SK-N-SH (cell line): ENCODE results near the gene DLG2. TPM values are rescaled to one million over a fixed set of nuclear protein-coding genes. Genes with fewer than 3 reads are reported as not detected.

Experiments
- CTCF ChIA-PET: fragments of 300-600, 350-600 bp; formaldehyde crosslinking; extraction: SDS; loops from one replicate; lab custom pipeline; 2021; lab: Yijun Ruan, JAX
- POLR2A ChIA-PET: fragments of 350-600 bp; sonication (Branson Sonifier 250); formaldehyde crosslinking; extraction: SDS; loops from one replicate; lab custom pipeline; 2020; ENCODE audit warnings: antibody characterized with exemption, inconsistent platforms; lab: Yijun Ruan, JAX
- DNase-seq: peaks from one replicate; pipeline ENCODE4 v3.0.0; 2012
- H2AFZ ChIP-seq: fragments of 200-600 bp; sonication (generic); 2 replicates; pipeline ENCODE4 v1.8.1; 2016; ENCODE audit warnings: antibody characterized with exemption, mild to moderate bottlenecking, low read depth
- H3F3A ChIP-seq: fragments of 200-600 bp; sonication (generic); replicated peaks from 2 replicates; pipeline ENCODE3; 2016; ENCODE audit warnings: antibody characterized with exemption, mild to moderate bottlenecking; ENCODE audit not compliant: insufficient read depth
- H3K27ac ChIP-seq, 2 experiments: fragments of 200-500 bp in 1 of 2; fragments of 200-600 bp in 1 of 2; sonication (Bioruptor generic) in 1 of 2; sonication (generic), shearing (Covaris generic) in 1 of 2; 2 replicates each; pipeline versions ENCODE4 v1.5.1 to v1.6.1; 2014 to 2016; ENCODE audit warnings: low read depth in 2 of 2, inconsistent platforms in 1 of 2, low read length in 1 of 2, mild to moderate bottlenecking in 1 of 2, mixed read lengths in 1 of 2
- H3K27me3 ChIP-seq: fragments of 200-600 bp; sonication (generic), shearing (Covaris generic); 2 replicates; pipeline ENCODE4 v1.6.1; 2016; ENCODE audit warnings: mixed run types; ENCODE audit not compliant: insufficient read depth
- H3K36me3 ChIP-seq, 2 experiments: fragments of 200-500 bp in 1 of 2; fragments of 200-600 bp in 1 of 2; sonication (Bioruptor generic) in 1 of 2; sonication (generic) in 1 of 2; replicated peaks in 1 of 2; 2 replicates each; pipeline versions ENCODE3 to v1.5.1; 2014 to 2016; ENCODE audit warnings: low read length in 1 of 2, mild to moderate bottlenecking in 1 of 2; ENCODE audit not compliant: insufficient read depth in 2 of 2, control insufficient read depth in 1 of 2
- H3K4me1 ChIP-seq, 2 experiments: fragments of 200-500 bp in 1 of 2; fragments of 200-600 bp in 1 of 2; sonication (Bioruptor generic) in 1 of 2; sonication (generic), shearing (Covaris generic) in 1 of 2; 2 replicates each; pipeline versions ENCODE4 v1.5.1 to v1.6.1; 2014 to 2016; ENCODE audit warnings: low read depth in 1 of 2, low read length in 1 of 2, mixed run types in 1 of 2; ENCODE audit not compliant: insufficient read depth in 2 of 2, control insufficient read depth in 1 of 2
- H3K4me2 ChIP-seq: fragments of 200-600 bp; sonication (generic), shearing (Covaris generic); 2 replicates; pipeline ENCODE4 v1.6.1; 2017; ENCODE audit warnings: mixed run types
- H3K4me3 ChIP-seq, 2 experiments: fragments of 200-500 bp in 1 of 2; fragments of 200-600 bp in 1 of 2; sonication (Bioruptor generic) in 1 of 2; sonication (generic), shearing (Covaris generic) in 1 of 2; 2 replicates each; pipeline versions ENCODE4 v1.5.1 to v1.8.1; 2014 to 2016; ENCODE audit warnings: low read depth in 2 of 2, inconsistent platforms in 1 of 2, low read length in 1 of 2, mild to moderate bottlenecking in 1 of 2, mixed read lengths in 1 of 2, moderate library complexity in 1 of 2
- H3K79me2 ChIP-seq: fragments of 200-600 bp; sonication (generic); 2 replicates; pipeline ENCODE4 v1.8.1; 2017; ENCODE audit warnings: mild to moderate bottlenecking; ENCODE audit not compliant: insufficient read depth
- H3K9ac ChIP-seq: fragments of 200-600 bp; sonication (generic); 2 replicates; pipeline ENCODE4 v1.6.1; 2017; ENCODE audit warnings: mixed run types
- H3K9me2 ChIP-seq: fragments of 200-600 bp; sonication (generic); 2 replicates; pipeline ENCODE4 v1.6.1; 2017; ENCODE audit warnings: mixed run types
- H3K9me3 ChIP-seq: fragments of 200-600 bp; sonication (generic); 2 replicates; pipeline ENCODE4 v1.6.1; 2017; ENCODE audit warnings: mixed run types, mild to moderate bottlenecking, moderate library complexity
- H4K20me1 ChIP-seq: fragments of 200-600 bp; sonication (generic); 2 replicates; pipeline ENCODE4 v1.6.1; 2017; ENCODE audit warnings: mild to moderate bottlenecking, mixed run types; ENCODE audit not compliant: insufficient read depth
- CHD2 ChIP-seq: fragments of 150-350 bp; IDR thresholded peaks from 2 replicates; pipeline ENCODE4 v1.6.1; 2018; ENCODE audit warnings: low read length; ENCODE audit not compliant: partially characterized antibody
- EP300 ChIP-seq, 2 experiments: IDR thresholded peaks; 2 replicates each; pipeline versions ENCODE4 v1.4.0 to v1.6.1; 2012; ENCODE audit warnings: borderline replicate concordance in 1 of 2, low read depth in 1 of 2, low read length in 1 of 2
- EZH2phosphoT487 ChIP-seq: fragments of 200-600 bp; sonication (generic); IDR thresholded peaks from 2 replicates; pipeline ENCODE4 v1.6.1; 2017; ENCODE audit warnings: low read depth, mixed run types, mild to moderate bottlenecking, antibody characterized with exemption, moderate library complexity, borderline replicate concordance
- FOSL2 ChIP-seq: IDR thresholded peaks from 2 replicates; pipeline ENCODE4 v1.4.0; 2012; ENCODE audit warnings: low read depth, mild to moderate bottlenecking, moderate library complexity, borderline replicate concordance
- GABPA ChIP-seq: IDR thresholded peaks from 2 replicates; pipeline ENCODE4 v1.4.0; 2012; ENCODE audit warnings: low read depth, mild to moderate bottlenecking
- JUND ChIP-seq: IDR thresholded peaks from 2 replicates; pipeline ENCODE4 v1.4.0; 2012
- MAX ChIP-seq: IDR thresholded peaks from 2 replicates; pipeline ENCODE4 v1.4.0; 2012; ENCODE audit warnings: low read depth
- MEF2A ChIP-seq: IDR thresholded peaks from 2 replicates; pipeline ENCODE4 v1.4.0; 2012; ENCODE audit warnings: low read depth, borderline replicate concordance
- NFIC ChIP-seq: IDR thresholded peaks from 2 replicates; pipeline ENCODE4 v1.4.0; 2012; ENCODE audit warnings: borderline replicate concordance
- NRF1 ChIP-seq: IDR thresholded peaks from 2 replicates; pipeline ENCODE4 v1.6.1; 2012; ENCODE audit warnings: low read depth, mild to moderate bottlenecking, low read length
- POLR2AphosphoS5 ChIP-seq: IDR thresholded peaks from 2 replicates; pipeline ENCODE4 v1.6.1; 2012; ENCODE audit warnings: low read depth, low read length
- RAD21 ChIP-seq: IDR thresholded peaks from 2 replicates; pipeline ENCODE4 v1.6.1; 2012; ENCODE audit warnings: mild to moderate bottlenecking, low read length
- RCOR1 ChIP-seq: fragments of 150-350 bp; IDR thresholded peaks from 2 replicates; pipeline ENCODE4 v1.6.1; 2017; ENCODE audit warnings: antibody characterized with exemption, low read length
- TAF1 ChIP-seq: IDR thresholded peaks from 2 replicates; pipeline ENCODE4 v1.6.1; 2012; ENCODE audit warnings: low read depth, mild to moderate bottlenecking, low read length, moderate library complexity, borderline replicate concordance
- TCF12 ChIP-seq: IDR thresholded peaks from 2 replicates; pipeline ENCODE4 v1.4.0; 2012
- YY1 ChIP-seq: IDR thresholded peaks from 2 replicates; pipeline ENCODE4 v1.4.0; 2012; ENCODE audit warnings: low read depth, mild to moderate bottlenecking
- WGBS: methylation state at CpG from one replicate; pipeline ENCODE4 v1.1.6; 2017; ENCODE audit warnings: low lambda C conversion rate; 5-methylcytosine and 5-hydroxymethylcytosine counted together
- polyA plus RNA-seq, 3 experiments: library from polyadenylated mRNA; depleted of rRNA; stranded (reverse); fragments of >200 nt; gene quantifications; 2 replicates each; pipeline ENCODE4 v1.2.3, GENCODE V29; 2012
- TF ChIP-seq, protein P1 (sequence below): IDR thresholded peaks from 2 replicates; pipeline ENCODE4; 2012
- TF ChIP-seq, protein P2 (sequence below): IDR thresholded peaks from 2 replicates; pipeline ENCODE4 v1.4.0; 2012; ENCODE audit warnings: low read depth, borderline replicate concordance
- TF ChIP-seq, protein P3 (sequence below): fragments of 150-350 bp; IDR thresholded peaks from 2 replicates; pipeline ENCODE4 v1.6.1; 2017; ENCODE audit warnings: antibody characterized with exemption, low read length, low read depth, borderline replicate concordance
- TF ChIP-seq, protein P4 (sequence below): IDR thresholded peaks from 2 replicates; pipeline ENCODE4 v1.6.1; 2012; ENCODE audit warnings: mild to moderate bottlenecking, low read depth, low read length, moderate library complexity

Gene DLG2
- polyA plus RNA-seq, 1 of the 3 experiments (the other 2 are of a cell fraction) = 0.21 TPM

DNA sequence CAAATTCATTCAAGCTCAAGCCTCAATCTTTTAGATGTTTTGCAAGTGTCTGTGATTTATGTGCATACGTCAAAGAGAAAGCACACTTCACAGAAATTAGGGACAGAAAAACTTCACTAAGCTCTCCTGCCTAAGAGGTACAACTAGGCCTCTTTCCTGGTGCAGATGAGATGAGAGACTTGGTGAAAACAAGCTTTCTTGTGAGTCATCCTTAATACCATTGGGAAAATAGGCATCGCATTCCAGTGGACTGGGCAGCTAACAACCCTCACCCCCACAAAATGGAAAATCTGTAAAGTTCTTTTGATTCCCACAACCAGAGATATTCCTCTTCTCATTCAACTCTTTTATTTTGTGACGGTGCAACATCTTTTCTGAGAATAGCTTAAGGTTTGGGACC, 1230.6 kb downstream of the DLG2 start:
- Histone ChIP-seq H3K9me2 (no peaks in the 10 kb centered on the region), H3K9ac (no peak overlapping the region), H3K36me3 (no peaks in the 10 kb centered on the region), H3K9me3 (no peaks in the 10 kb centered on the region), H3F3A (no peaks in the 10 kb centered on the region), H3K4me3 (no peak overlapping the region), H3K27me3 (no peaks in the 10 kb centered on the region), H3K27ac (no peak overlapping the region), H3K4me2 (no peak overlapping the region), H2AFZ (peak overlapping the region; percentile 68; the same call in 1 of the 2 replicates), H4K20me1 (no peaks in the 10 kb centered on the region), H3K4me1 (no peaks in the 10 kb centered on the region), H3K79me2 (no peaks in the 10 kb centered on the region)
- TF ChIP-seq JUND = no peak
- no peak for TF ChIP-seq POLR2AphosphoS5
- TF ChIP-seq GABPA = no peak
- no peak for TF ChIP-seq RCOR1
- no peak for TF ChIP-seq CHD2
- no peak for TF ChIP-seq TAF1
- TF ChIP-seq NFIC = no peak
- TF ChIP-seq, protein P1, sequence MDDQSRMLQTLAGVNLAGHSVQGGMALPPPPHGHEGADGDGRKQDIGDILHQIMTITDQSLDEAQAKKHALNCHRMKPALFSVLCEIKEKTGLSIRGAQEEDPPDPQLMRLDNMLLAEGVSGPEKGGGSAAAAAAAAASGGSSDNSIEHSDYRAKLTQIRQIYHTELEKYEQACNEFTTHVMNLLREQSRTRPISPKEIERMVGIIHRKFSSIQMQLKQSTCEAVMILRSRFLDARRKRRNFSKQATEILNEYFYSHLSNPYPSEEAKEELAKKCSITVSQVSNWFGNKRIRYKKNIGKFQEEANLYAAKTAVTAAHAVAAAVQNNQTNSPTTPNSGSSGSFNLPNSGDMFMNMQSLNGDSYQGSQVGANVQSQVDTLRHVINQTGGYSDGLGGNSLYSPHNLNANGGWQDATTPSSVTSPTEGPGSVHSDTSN = no peak
- TF ChIP-seq RAD21 = no peak
- no peak for TF ChIP-seq TCF12
- TF ChIP-seq EP300 (IDR thresholded peaks at IDR 0.05; ENCODE audit: borderline replicate concordance in 1 of 2, low read depth in 1 of 2, low read length in 1 of 2) = no peak
- no peak for TF ChIP-seq NRF1
- no peak for TF ChIP-seq MEF2A
- TF ChIP-seq, protein P2, sequence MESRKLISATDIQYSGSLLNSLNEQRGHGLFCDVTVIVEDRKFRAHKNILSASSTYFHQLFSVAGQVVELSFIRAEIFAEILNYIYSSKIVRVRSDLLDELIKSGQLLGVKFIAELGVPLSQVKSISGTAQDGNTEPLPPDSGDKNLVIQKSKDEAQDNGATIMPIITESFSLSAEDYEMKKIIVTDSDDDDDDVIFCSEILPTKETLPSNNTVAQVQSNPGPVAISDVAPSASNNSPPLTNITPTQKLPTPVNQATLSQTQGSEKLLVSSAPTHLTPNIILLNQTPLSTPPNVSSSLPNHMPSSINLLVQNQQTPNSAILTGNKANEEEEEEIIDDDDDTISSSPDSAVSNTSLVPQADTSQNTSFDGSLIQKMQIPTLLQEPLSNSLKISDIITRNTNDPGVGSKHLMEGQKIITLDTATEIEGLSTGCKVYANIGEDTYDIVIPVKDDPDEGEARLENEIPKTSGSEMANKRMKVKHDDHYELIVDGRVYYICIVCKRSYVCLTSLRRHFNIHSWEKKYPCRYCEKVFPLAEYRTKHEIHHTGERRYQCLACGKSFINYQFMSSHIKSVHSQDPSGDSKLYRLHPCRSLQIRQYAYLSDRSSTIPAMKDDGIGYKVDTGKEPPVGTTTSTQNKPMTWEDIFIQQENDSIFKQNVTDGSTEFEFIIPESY = no peak
- TF ChIP-seq, protein P3, sequence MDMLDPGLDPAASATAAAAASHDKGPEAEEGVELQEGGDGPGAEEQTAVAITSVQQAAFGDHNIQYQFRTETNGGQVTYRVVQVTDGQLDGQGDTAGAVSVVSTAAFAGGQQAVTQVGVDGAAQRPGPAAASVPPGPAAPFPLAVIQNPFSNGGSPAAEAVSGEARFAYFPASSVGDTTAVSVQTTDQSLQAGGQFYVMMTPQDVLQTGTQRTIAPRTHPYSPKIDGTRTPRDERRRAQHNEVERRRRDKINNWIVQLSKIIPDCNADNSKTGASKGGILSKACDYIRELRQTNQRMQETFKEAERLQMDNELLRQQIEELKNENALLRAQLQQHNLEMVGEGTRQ = no peak
- no peak for TF ChIP-seq YY1
- no peak for TF ChIP-seq MAX
- TF ChIP-seq FOSL2 = no peak
- no peak for TF ChIP-seq EZH2phosphoT487
- TF ChIP-seq, protein P4, sequence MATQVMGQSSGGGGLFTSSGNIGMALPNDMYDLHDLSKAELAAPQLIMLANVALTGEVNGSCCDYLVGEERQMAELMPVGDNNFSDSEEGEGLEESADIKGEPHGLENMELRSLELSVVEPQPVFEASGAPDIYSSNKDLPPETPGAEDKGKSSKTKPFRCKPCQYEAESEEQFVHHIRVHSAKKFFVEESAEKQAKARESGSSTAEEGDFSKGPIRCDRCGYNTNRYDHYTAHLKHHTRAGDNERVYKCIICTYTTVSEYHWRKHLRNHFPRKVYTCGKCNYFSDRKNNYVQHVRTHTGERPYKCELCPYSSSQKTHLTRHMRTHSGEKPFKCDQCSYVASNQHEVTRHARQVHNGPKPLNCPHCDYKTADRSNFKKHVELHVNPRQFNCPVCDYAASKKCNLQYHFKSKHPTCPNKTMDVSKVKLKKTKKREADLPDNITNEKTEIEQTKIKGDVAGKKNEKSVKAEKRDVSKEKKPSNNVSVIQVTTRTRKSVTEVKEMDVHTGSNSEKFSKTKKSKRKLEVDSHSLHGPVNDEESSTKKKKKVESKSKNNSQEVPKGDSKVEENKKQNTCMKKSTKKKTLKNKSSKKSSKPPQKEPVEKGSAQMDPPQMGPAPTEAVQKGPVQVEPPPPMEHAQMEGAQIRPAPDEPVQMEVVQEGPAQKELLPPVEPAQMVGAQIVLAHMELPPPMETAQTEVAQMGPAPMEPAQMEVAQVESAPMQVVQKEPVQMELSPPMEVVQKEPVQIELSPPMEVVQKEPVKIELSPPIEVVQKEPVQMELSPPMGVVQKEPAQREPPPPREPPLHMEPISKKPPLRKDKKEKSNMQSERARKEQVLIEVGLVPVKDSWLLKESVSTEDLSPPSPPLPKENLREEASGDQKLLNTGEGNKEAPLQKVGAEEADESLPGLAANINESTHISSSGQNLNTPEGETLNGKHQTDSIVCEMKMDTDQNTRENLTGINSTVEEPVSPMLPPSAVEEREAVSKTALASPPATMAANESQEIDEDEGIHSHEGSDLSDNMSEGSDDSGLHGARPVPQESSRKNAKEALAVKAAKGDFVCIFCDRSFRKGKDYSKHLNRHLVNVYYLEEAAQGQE = no peak
- POLR2A ChIA-PET = no interaction called here
- CTCF ChIA-PET = interaction anchor here (1.0 to 4.8 kb wide), 7 partner anchors 11 to 569 kb away, joined by 3 to 53 read pairs (median 13); no protein-coding TSS in a partner anchor
- DNase-seq = no peak
- 78% methylated on average over 3 of the region's 3 CpGs for WGBS
